IgD-negative memory B cell (primary cell): Measurements from ENCODE around the gene TLE3. TPM values are rescaled to one million over a fixed set of nuclear protein-coding genes. Genes with fewer than 3 reads are reported as not detected.

Experiments
- H3K27ac Mint-ChIP-seq, 3 donors: one replicate each; pipeline ENCODE4 v1.8.0; 2020 to 2022; ENCODE audit warnings: mild to moderate bottlenecking in 3 of 3, mixed read lengths in 3 of 3, moderate library complexity in 1 of 3
- H3K27me3 Mint-ChIP-seq: one replicate; pipeline ENCODE4 v1.8.0; 2021; ENCODE audit warnings: mixed read lengths
- H3K36me3 Mint-ChIP-seq: one replicate; pipeline ENCODE4 v1.8.0; 2020; ENCODE audit warnings: mild to moderate bottlenecking, mixed read lengths
- H3K4me1 Mint-ChIP-seq, 3 donors: one replicate each; pipeline ENCODE4 v1.8.0; 2020 to 2022; ENCODE audit warnings: mixed read lengths in 3 of 3, mild to moderate bottlenecking in 1 of 3
- H3K4me3 Mint-ChIP-seq, 4 donors: one replicate each; pipeline ENCODE4 v1.8.0; 2020 to 2022; ENCODE audit warnings: mild to moderate bottlenecking in 4 of 4, mixed read lengths in 4 of 4, moderate library complexity in 3 of 4
- H3K9me3 Mint-ChIP-seq, 3 donors: one replicate each; pipeline ENCODE4 v1.8.0; 2020 to 2021; ENCODE audit warnings: mixed read lengths in 3 of 3, mild to moderate bottlenecking in 1 of 3
- polyA plus RNA-seq: library from polyadenylated mRNA; unstranded; fragments of 300-500 nt; fragmentation: Illumina TruSeq; gene quantifications from one replicate; pipeline ENCODE4 v1.2.3, GENCODE V29; 2021

The TLE3 gene
- polyA plus RNA-seq, 1 donor from 2014 or later, result 88.7 TPM

DNA sequence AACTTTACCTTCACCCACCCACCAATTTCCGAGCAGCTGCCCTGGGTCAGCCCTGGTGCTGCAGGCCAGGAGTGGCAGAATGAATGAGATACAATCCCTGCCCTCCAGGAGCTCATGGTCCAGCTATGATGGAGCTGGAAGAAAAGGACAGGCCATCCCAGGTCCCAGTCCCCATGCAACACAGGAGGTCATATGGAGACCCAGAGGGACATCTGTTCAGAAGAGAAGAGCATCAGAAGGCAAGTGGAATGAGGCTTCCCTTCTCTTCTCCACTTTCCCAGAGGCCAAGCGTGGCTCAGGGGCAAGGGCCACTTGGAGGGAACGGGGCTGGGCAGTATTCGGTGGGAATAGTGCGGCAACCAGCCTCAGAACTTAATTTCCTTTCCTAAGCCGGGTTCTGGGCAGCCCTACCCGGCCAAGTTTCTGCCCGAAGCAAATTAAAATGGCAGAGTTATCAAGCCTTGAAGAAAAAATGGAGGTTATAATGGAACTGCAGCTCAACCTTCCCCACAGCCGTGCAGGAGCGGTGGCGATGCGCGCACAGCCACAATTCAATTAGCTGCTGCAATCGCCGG lies 35.9 kb downstream of the TLE3 start:
- Mint-ChIP-seq H3K4me3 (no peak overlapping the region), H3K36me3 (peaks cover 7% of the 10 kb centered on the region), H3K27me3 (no peaks in the 10 kb centered on the region), H3K27ac (peak overlapping the region in 1 of 3 donors; percentile 67), H3K4me1 (peaks cover 0 to 5% (median 5%) of the 10 kb centered on the region in 3 donors), H3K9me3 (no peaks in the 10 kb centered on the region)

GRCh38 chr15:70060993-70061305 lies 36.8 kb downstream of the TLE3 start:
- Mint-ChIP-seq H3K27ac (peak overlapping the region in 1 of 3 donors; percentile 67), H3K4me3 (no peak overlapping the region), H3K9me3 (no peaks in the 10 kb centered on the region), H3K27me3 (no peaks in the 10 kb centered on the region), H3K4me1 (peaks cover 0 to 5% (median 4%) of the 10 kb centered on the region in 3 donors), H3K36me3 (peaks cover 7% of the 10 kb centered on the region)

DNA sequence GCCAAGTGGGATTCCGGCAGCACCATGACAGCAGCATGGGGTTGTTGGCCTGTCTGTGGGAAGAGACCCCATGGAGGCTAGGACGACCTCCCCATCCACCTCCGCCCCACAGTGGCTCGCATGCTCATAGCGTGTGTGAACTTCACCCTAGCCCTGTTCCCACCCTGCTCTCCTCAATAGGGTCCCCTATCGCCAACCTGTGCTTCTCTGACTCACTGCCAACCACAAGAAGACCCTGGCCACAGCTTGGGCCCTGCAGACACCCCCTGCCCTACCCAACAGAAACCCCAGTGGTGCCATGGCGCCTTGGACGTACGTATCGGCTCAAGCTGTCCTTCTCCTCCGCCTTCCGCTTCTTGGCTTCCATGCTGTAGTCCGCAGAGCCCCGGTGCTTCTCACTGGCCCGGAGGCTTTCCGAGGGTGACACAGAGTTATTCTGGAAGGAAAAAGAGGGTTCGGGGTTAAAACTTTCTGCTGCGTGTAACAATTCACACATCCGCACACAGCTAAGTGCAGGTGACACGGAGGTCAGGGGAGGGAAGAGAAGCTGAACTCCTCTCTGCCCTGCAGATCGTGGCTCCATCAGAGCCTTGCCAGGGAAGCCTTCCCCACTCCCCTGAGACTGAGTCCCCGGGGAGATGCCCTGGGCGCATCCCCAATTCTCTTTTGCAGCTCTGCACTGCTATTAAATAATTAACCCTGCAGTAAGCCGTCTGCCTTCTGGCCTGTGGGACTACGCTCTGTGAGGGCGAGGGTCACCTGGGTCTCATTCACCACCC lies 37.3 kb downstream of the TLE3 start:
- Mint-ChIP-seq H3K27ac (peak overlapping the region in 2 of 3 donors; percentile 31 to 88), H3K4me3 (no peak overlapping the region), H3K4me1 (peaks cover 0 to 4% (median 3%) of the 10 kb centered on the region in 3 donors), H3K36me3 (peaks cover 7% of the 10 kb centered on the region), H3K27me3 (no peaks in the 10 kb centered on the region), H3K9me3 (no peaks in the 10 kb centered on the region)

DNA sequence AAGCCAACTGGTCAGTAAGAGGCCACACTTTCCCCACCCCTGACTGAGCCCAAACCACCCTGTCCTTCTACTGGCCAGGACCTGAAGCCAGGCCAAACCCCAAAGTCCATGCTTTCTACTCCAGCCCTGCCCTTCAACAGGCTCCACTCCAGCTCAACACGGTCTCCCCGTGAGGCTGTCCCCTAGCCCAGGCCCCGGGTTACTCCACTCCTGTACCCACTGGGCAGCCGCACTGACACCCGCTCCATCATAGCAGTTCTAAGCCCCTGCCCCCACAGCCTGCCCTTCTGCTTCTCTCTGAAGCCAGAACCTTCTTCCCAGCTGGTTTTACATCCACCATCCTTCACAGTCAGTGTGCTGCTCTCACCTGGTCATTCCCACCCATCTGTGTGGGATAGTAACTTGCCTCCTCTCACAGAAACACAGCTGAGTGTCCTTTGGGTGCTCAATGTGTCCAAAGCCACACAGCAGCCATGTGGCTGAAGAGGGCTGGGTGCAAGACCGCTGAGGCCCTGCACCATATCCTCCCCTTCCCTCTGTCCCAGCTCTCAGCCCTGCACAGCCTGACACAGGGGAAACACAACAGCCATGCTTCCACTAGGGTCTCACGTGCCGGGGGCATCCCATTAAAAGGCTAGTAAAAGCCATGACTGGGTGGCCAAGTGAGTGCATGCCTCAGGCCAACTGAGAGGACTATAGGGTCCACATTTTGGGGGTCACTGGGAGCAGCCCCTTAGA lies 38.1 kb downstream of the TLE3 start:
- Mint-ChIP-seq H3K27ac (peak overlapping the region; percentile 53 to 88 (median 84)), H3K9me3 (no peaks in the 10 kb centered on the region), H3K4me1 (peaks cover 0 to 4% (median 1%) of the 10 kb centered on the region in 3 donors), H3K4me3 (no peak overlapping the region), H3K27me3 (no peaks in the 10 kb centered on the region), H3K36me3 (peaks cover 7% of the 10 kb centered on the region)

DNA sequence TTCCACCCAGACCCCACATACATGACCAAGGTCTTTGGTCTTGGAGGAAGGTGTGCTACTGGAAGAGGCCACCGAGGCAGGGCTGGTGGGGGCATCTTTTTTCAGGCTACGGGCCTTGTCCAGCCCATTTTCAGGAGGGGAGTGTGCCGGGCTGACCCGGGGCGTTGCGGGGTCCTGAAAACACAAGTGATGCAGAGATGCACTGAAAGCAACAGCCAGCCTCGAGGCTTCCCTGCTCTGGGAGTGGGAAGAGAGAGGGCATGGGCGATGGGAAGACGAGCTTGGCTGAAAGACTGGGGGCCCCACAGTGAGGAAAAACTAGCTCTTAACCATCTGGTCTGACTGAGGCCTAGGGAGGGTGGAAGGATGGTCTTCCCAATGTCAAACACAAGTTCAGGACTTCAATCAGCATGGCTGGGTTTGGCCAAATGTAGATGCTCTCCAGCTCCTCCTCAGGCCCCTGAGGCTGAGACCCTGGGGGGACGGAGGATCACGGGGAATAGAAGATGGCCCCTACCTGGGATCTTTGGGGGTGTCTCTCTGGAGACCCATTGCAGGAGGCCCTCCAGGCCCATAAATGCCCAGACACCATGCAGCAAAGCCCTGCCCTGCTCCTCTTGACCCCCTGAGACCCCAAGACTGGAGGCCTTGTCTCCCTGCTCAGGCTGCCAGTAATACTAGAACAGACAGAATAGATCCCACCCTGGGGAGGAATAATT lies 38.9 kb downstream of the TLE3 start:
- H3K9me3 Mint-ChIP-seq, result no peaks in the 10 kb centered on the region
- H3K27ac Mint-ChIP-seq, result peak overlapping the region in 1 of 3 donors; percentile 84
- peak overlapping the region in 1 of 4 donors; percentile 65 for H3K4me3 Mint-ChIP-seq
- H3K4me1 Mint-ChIP-seq, result peaks cover 0 to 4% (median 1%) of the 10 kb centered on the region in 3 donors
- no peaks in the 10 kb centered on the region for H3K27me3 Mint-ChIP-seq
- peaks cover 11% of the 10 kb centered on the region for H3K36me3 Mint-ChIP-seq

- peaks cover 0 to 4% (median 1%) of the 10 kb centered on the region in 3 donors for H3K4me1 Mint-ChIP-seq
- no peak overlapping the region for H3K4me3 Mint-ChIP-seq
- H3K27me3 Mint-ChIP-seq, result no peaks in the 10 kb centered on the region
- peak overlapping the region in 1 of 3 donors; percentile 87 for H3K27ac Mint-ChIP-seq
- H3K36me3 Mint-ChIP-seq, result peaks cover 13% of the 10 kb centered on the region
- no peaks in the 10 kb centered on the region for H3K9me3 Mint-ChIP-seq
Observed at GRCh38 chr15:70057931-70058641, 39.6 kb downstream of the TLE3 start.

GRCh38 chr15:70056091-70056680 lies 41.5 kb downstream of the TLE3 start:
- Mint-ChIP-seq H3K27me3 (no peaks in the 10 kb centered on the region), H3K4me3 (no peak overlapping the region), H3K9me3 (no peaks in the 10 kb centered on the region), H3K36me3 (peaks cover 16% of the 10 kb centered on the region), H3K4me1 (peaks cover 0 to 4% (median 1%) of the 10 kb centered on the region in 3 donors), H3K27ac (peak overlapping the region in 2 of 3 donors; percentile 53 to 73)

DNA sequence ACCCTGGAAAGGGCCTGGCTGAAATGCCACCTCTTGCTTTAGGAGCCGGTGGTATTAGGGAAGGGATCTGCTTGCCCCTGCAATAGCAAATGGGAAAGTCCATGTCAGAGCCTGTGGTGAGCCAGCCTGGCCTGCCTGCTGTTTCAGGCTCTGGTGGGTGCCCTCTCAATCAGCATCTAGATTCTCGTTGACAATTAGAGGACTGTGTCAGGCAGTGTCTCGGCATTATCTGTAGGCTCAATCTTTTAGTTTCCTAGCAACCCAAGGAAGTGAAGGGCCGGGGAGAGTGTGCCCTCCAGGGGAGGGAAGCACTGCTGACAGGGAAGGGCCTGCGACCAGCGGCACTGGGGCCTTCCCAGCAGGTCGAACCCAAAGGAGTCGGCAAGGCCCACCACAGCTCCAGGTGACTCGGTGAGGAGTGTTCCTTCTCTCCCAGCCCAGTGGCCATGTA lies 42.1 kb downstream of the TLE3 start:
- peak overlapping the region in 2 of 3 donors; percentile 23 to 53 for H3K27ac Mint-ChIP-seq
- H3K4me3 Mint-ChIP-seq, result no peak overlapping the region
- H3K36me3 Mint-ChIP-seq, result peaks cover 17% of the 10 kb centered on the region
- no peaks in the 10 kb centered on the region for H3K27me3 Mint-ChIP-seq
- H3K9me3 Mint-ChIP-seq, result no peaks in the 10 kb centered on the region
- peaks cover 0 to 4% (median under 1%) of the 10 kb centered on the region in 3 donors for H3K4me1 Mint-ChIP-seq

DNA sequence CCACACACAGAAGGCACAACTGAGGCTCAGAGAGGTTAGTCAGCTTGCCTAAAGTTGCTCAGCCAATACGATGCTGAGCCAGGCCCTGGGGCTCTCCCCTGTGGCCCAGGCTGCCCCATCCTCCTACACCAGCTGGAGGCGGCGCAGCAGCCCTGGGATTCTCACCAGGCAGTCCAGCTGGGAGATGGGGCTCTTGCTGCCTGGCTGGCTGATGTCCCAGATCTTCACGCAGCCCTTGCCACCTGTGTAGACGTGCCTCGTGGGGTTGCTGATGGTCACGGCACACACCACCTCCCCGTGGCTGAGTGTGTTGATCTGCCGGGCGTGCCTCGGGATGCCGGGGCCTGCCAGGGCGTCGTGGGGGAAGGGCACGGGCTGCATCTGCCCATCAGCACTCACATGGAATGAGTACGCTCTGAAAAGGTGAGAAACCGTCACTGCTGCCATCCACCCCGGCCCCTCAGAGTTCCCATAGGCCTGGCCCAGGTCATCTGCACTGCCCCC lies 42.8 kb downstream of the TLE3 start:
- Mint-ChIP-seq H3K9me3 (no peaks in the 10 kb centered on the region), H3K36me3 (peaks cover 20% of the 10 kb centered on the region), H3K27ac (peak overlapping the region in 1 of 3 donors; percentile 53)

GRCh38 chr15:70054366-70054765 lies 43.4 kb downstream of the TLE3 start:
- H3K4me3 Mint-ChIP-seq, result no peak overlapping the region
- no peaks in the 10 kb centered on the region for H3K27me3 Mint-ChIP-seq
- peaks cover 16% of the 10 kb centered on the region for H3K36me3 Mint-ChIP-seq
- no peaks in the 10 kb centered on the region for H3K9me3 Mint-ChIP-seq
- peak overlapping the region; percentile 40 to 77 (median 59) for H3K27ac Mint-ChIP-seq
- peaks cover 0 to 4% (median 4%) of the 10 kb centered on the region in 3 donors for H3K4me1 Mint-ChIP-seq

More for the DNA sequence above, 42.8 kb downstream of the TLE3 start:
- H3K4me1 Mint-ChIP-seq, result peaks cover 0 to 6% (median 2%) of the 10 kb centered on the region in 3 donors
- H3K27me3 Mint-ChIP-seq, result no peaks in the 10 kb centered on the region
- no peak overlapping the region for H3K4me3 Mint-ChIP-seq

DNA sequence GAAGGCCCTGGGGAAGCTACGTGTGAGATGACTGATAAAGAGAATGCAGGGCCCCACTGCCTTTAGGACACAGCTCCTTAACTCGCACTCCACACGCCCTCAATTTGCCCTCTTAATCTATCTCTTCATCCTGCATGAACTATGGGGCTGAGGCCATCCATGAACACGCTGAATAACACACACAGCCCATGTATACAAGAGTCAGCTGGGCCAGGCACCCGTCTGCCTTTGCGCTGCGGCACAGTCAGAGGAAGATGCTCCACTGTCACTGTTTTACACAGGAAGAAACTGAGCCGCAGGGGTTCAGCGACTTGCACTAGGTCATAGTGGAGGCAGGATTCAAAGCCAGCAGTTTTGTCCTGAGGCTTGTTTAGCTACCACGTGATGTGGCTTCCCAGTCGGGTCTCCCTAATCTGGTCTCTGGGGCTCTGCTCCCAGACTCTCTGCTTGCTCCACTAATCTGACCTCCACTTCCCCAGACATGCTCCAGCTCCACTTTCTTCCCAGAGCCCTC lies 43.9 kb downstream of the TLE3 start:
- peaks cover 13% of the 10 kb centered on the region for H3K36me3 Mint-ChIP-seq
- H3K27ac Mint-ChIP-seq, result peak overlapping the region; percentile 40 to 91 (median 77)
- no peak overlapping the region for H3K4me3 Mint-ChIP-seq
- no peaks in the 10 kb centered on the region for H3K27me3 Mint-ChIP-seq
- H3K4me1 Mint-ChIP-seq, result peaks cover 4 to 6% (median 4%) of the 10 kb centered on the region in 3 donors
- no peaks in the 10 kb centered on the region for H3K9me3 Mint-ChIP-seq

DNA sequence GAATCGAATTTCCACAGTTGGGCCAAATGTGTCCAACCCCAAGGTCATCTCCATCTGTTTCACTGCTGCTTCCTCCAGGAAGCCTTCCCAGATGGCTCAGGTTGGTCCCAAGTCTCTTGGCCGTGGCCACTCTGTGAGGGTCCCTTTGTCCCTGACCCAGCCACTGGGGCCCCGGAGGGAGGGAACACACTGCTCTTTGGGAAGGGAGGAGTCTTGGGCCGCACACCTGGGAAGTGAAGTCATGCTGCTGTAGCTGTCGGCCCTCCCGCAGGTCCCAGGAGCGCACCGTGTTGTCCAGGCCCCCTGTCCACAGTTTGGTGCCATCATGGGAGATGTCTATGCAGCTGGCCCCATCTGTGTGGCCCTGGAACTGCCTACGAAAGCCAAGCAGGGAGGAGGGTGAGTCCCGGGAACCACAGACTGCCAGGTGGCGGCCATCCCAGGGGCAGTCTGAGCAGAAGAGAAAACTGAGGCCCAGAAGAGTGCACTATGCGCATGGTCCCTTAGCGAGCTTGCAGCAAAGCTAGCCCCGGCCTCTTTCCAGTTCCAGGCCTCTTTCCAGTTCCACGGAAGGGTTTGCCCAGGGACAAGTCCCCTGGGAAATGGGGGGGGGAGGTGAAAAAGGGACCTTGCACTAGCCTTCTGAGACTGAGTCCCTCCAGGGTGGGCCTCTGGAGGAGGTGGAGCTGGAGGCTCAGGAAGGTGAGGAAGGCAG lies 44.6 kb downstream of the TLE3 start:
- H3K9me3 Mint-ChIP-seq, result no peaks in the 10 kb centered on the region
- peak overlapping the region in 2 of 3 donors; percentile 40 to 91 for H3K27ac Mint-ChIP-seq
- peaks cover 4 to 6% (median 4%) of the 10 kb centered on the region in 3 donors for H3K4me1 Mint-ChIP-seq
- peaks cover 13% of the 10 kb centered on the region for H3K36me3 Mint-ChIP-seq
- no peak overlapping the region for H3K4me3 Mint-ChIP-seq
- no peaks in the 10 kb centered on the region for H3K27me3 Mint-ChIP-seq
